SK-N-SH (cell line): ENCODE results near the gene COL4A3. TPM values are rescaled to one million over a fixed set of nuclear protein-coding genes. Genes with fewer than 3 reads are reported as not detected.

Experiments used
- CTCF ChIA-PET: fragments of 300-600, 350-600 bp; formaldehyde crosslinking; extraction: SDS; loops from one replicate; lab custom pipeline; 2021; lab: Yijun Ruan, JAX
- POLR2A ChIA-PET: fragments of 350-600 bp; sonication (Branson Sonifier 250); formaldehyde crosslinking; extraction: SDS; loops from one replicate; lab custom pipeline; 2020; ENCODE audit warnings: antibody characterized with exemption, inconsistent platforms; lab: Yijun Ruan, JAX
- DNase-seq: peaks from one replicate; pipeline ENCODE4 v3.0.0; 2012
- H2AFZ ChIP-seq: fragments of 200-600 bp; sonication (generic); 2 replicates; pipeline ENCODE4 v1.8.1; 2016; ENCODE audit warnings: antibody characterized with exemption, mild to moderate bottlenecking, low read depth
- H3F3A ChIP-seq: fragments of 200-600 bp; sonication (generic); replicated peaks from 2 replicates; pipeline ENCODE3; 2016; ENCODE audit warnings: antibody characterized with exemption, mild to moderate bottlenecking; ENCODE audit not compliant: insufficient read depth
- H3K27ac ChIP-seq, 2 experiments: fragments of 200-500 bp in 1 of 2; fragments of 200-600 bp in 1 of 2; sonication (Bioruptor generic) in 1 of 2; sonication (generic), shearing (Covaris generic) in 1 of 2; 2 replicates each; pipeline versions ENCODE4 v1.5.1 to v1.6.1; 2014 to 2016; ENCODE audit warnings: low read depth in 2 of 2, inconsistent platforms in 1 of 2, low read length in 1 of 2, mild to moderate bottlenecking in 1 of 2, mixed read lengths in 1 of 2
- H3K27me3 ChIP-seq: fragments of 200-600 bp; sonication (generic), shearing (Covaris generic); 2 replicates; pipeline ENCODE4 v1.6.1; 2016; ENCODE audit warnings: mixed run types; ENCODE audit not compliant: insufficient read depth
- H3K36me3 ChIP-seq, 2 experiments: fragments of 200-500 bp in 1 of 2; fragments of 200-600 bp in 1 of 2; sonication (Bioruptor generic) in 1 of 2; sonication (generic) in 1 of 2; replicated peaks in 1 of 2; 2 replicates each; pipeline versions ENCODE3 to v1.5.1; 2014 to 2016; ENCODE audit warnings: low read length in 1 of 2, mild to moderate bottlenecking in 1 of 2; ENCODE audit not compliant: insufficient read depth in 2 of 2, control insufficient read depth in 1 of 2
- H3K4me1 ChIP-seq, 2 experiments: fragments of 200-500 bp in 1 of 2; fragments of 200-600 bp in 1 of 2; sonication (Bioruptor generic) in 1 of 2; sonication (generic), shearing (Covaris generic) in 1 of 2; 2 replicates each; pipeline versions ENCODE4 v1.5.1 to v1.6.1; 2014 to 2016; ENCODE audit warnings: low read depth in 1 of 2, low read length in 1 of 2, mixed run types in 1 of 2; ENCODE audit not compliant: insufficient read depth in 2 of 2, control insufficient read depth in 1 of 2
- H3K4me2 ChIP-seq: fragments of 200-600 bp; sonication (generic), shearing (Covaris generic); 2 replicates; pipeline ENCODE4 v1.6.1; 2017; ENCODE audit warnings: mixed run types
- H3K4me3 ChIP-seq, 2 experiments: fragments of 200-500 bp in 1 of 2; fragments of 200-600 bp in 1 of 2; sonication (Bioruptor generic) in 1 of 2; sonication (generic), shearing (Covaris generic) in 1 of 2; 2 replicates each; pipeline versions ENCODE4 v1.5.1 to v1.8.1; 2014 to 2016; ENCODE audit warnings: low read depth in 2 of 2, inconsistent platforms in 1 of 2, low read length in 1 of 2, mild to moderate bottlenecking in 1 of 2, mixed read lengths in 1 of 2, moderate library complexity in 1 of 2
- H3K79me2 ChIP-seq: fragments of 200-600 bp; sonication (generic); 2 replicates; pipeline ENCODE4 v1.8.1; 2017; ENCODE audit warnings: mild to moderate bottlenecking; ENCODE audit not compliant: insufficient read depth
- H3K9ac ChIP-seq: fragments of 200-600 bp; sonication (generic); 2 replicates; pipeline ENCODE4 v1.6.1; 2017; ENCODE audit warnings: mixed run types
- H3K9me2 ChIP-seq: fragments of 200-600 bp; sonication (generic); 2 replicates; pipeline ENCODE4 v1.6.1; 2017; ENCODE audit warnings: mixed run types
- H3K9me3 ChIP-seq: fragments of 200-600 bp; sonication (generic); 2 replicates; pipeline ENCODE4 v1.6.1; 2017; ENCODE audit warnings: mixed run types, mild to moderate bottlenecking, moderate library complexity
- H4K20me1 ChIP-seq: fragments of 200-600 bp; sonication (generic); 2 replicates; pipeline ENCODE4 v1.6.1; 2017; ENCODE audit warnings: mild to moderate bottlenecking, mixed run types; ENCODE audit not compliant: insufficient read depth
- CHD2 ChIP-seq: fragments of 150-350 bp; IDR thresholded peaks from 2 replicates; pipeline ENCODE4 v1.6.1; 2018; ENCODE audit warnings: low read length; ENCODE audit not compliant: partially characterized antibody
- FOXM1 ChIP-seq: IDR thresholded peaks from 2 replicates; pipeline ENCODE4 v1.4.0; 2012; ENCODE audit warnings: low read depth, mild to moderate bottlenecking
- GATA2 ChIP-seq: sonication (generic); formaldehyde crosslinking; IDR thresholded peaks from 2 replicates; pipeline ENCODE4 v1.5.0; 2020; ENCODE audit warnings: mild to moderate bottlenecking, missing genetic modification reagents
- NFIC ChIP-seq: IDR thresholded peaks from 2 replicates; pipeline ENCODE4 v1.4.0; 2012; ENCODE audit warnings: borderline replicate concordance
- NRF1 ChIP-seq: IDR thresholded peaks from 2 replicates; pipeline ENCODE4 v1.6.1; 2012; ENCODE audit warnings: low read depth, mild to moderate bottlenecking, low read length
- RCOR1 ChIP-seq: fragments of 150-350 bp; IDR thresholded peaks from 2 replicates; pipeline ENCODE4 v1.6.1; 2017; ENCODE audit warnings: antibody characterized with exemption, low read length
- RFX5 ChIP-seq: IDR thresholded peaks from 2 replicates; pipeline ENCODE4 v1.6.1; 2012; ENCODE audit warnings: mild to moderate bottlenecking, improper control_type of control experiment, low read length
- SIN3A ChIP-seq: IDR thresholded peaks from 2 replicates; pipeline ENCODE4 v1.6.1; 2012; ENCODE audit warnings: low read depth, mild to moderate bottlenecking, low read length, moderate library complexity, borderline replicate concordance
- WGBS: methylation state at CpG from one replicate; pipeline ENCODE4 v1.1.6; 2017; ENCODE audit warnings: low lambda C conversion rate; 5-methylcytosine and 5-hydroxymethylcytosine counted together
- polyA plus RNA-seq, 3 experiments: library from polyadenylated mRNA; depleted of rRNA; stranded (reverse); fragments of >200 nt; gene quantifications; 2 replicates each; pipeline ENCODE4 v1.2.3, GENCODE V29; 2012
- TF ChIP-seq, protein P1 (sequence below): fragments of 150-350 bp; IDR thresholded peaks from 2 replicates; pipeline ENCODE4 v1.6.1; 2016; ENCODE audit warnings: mild to moderate bottlenecking, low read depth, low read length
- TF ChIP-seq, protein P2 (sequence below): IDR thresholded peaks from 2 replicates; pipeline ENCODE4 v1.4.0; 2012; ENCODE audit warnings: low read depth, borderline replicate concordance
- TF ChIP-seq, protein P3 (sequence below): IDR thresholded peaks from 2 replicates; pipeline ENCODE4 v1.4.0; 2012; ENCODE audit warnings: low read depth
- TF ChIP-seq, protein P4 (sequence below): IDR thresholded peaks from 2 replicates; pipeline ENCODE4 v1.6.1; 2012; ENCODE audit warnings: mild to moderate bottlenecking, low read depth, low read length, moderate library complexity

COL4A3 gene
- polyA plus RNA-seq, 1 of the 3 experiments (the other 2 are of a cell fraction), result not detected

DNA sequence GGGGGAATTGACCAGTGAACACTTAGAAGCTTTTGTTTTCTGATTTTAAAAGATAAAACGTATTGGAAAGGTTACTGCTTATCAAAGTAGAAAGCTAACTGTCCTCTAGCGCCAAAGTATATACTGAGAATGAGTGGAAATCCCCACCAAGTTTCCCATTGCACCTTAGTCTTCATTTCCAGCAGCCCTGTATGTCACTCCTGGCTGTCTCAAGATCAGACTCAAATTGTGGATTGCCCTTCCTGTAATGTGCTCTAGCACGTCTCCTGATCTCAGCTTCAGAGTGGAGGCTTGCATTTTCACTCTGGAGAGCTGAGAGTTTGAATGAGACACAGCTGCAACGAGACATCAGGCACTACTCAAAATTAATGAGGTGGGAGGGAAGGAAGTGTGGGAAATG is 187.2 kb downstream of the COL4A3 start:
- Histone ChIP-seq H3K36me3 (peaks cover 29 to 77% of the 10 kb centered on the region in 2 experiments), H3K9me3 (no peaks in the 10 kb centered on the region), H3K4me1 (no peaks in the 10 kb centered on the region), H3K27ac (no peak overlapping the region), H3K79me2 (no peaks in the 10 kb centered on the region), H3K9me2 (no peaks in the 10 kb centered on the region), H2AFZ (no peak overlapping the region), H3K9ac (no peak overlapping the region), H3K4me3 (no peak overlapping the region), H3F3A (no peaks in the 10 kb centered on the region), H3K4me2 (no peak overlapping the region), H4K20me1 (no peaks in the 10 kb centered on the region), H3K27me3 (no peaks in the 10 kb centered on the region)
- TF ChIP-seq NFIC (no peak), NRF1 (no peak), GATA2 (CRISPR knock-in tag) (no peak), RFX5 (no peak), FOXM1 (no peak), CHD2 (no peak), SIN3A (no peak), RCOR1 (no peak)
- TF ChIP-seq, protein P1, sequence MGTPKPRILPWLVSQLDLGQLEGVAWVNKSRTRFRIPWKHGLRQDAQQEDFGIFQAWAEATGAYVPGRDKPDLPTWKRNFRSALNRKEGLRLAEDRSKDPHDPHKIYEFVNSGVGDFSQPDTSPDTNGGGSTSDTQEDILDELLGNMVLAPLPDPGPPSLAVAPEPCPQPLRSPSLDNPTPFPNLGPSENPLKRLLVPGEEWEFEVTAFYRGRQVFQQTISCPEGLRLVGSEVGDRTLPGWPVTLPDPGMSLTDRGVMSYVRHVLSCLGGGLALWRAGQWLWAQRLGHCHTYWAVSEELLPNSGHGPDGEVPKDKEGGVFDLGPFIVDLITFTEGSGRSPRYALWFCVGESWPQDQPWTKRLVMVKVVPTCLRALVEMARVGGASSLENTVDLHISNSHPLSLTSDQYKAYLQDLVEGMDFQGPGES, result no peak
- TF ChIP-seq, protein P2, sequence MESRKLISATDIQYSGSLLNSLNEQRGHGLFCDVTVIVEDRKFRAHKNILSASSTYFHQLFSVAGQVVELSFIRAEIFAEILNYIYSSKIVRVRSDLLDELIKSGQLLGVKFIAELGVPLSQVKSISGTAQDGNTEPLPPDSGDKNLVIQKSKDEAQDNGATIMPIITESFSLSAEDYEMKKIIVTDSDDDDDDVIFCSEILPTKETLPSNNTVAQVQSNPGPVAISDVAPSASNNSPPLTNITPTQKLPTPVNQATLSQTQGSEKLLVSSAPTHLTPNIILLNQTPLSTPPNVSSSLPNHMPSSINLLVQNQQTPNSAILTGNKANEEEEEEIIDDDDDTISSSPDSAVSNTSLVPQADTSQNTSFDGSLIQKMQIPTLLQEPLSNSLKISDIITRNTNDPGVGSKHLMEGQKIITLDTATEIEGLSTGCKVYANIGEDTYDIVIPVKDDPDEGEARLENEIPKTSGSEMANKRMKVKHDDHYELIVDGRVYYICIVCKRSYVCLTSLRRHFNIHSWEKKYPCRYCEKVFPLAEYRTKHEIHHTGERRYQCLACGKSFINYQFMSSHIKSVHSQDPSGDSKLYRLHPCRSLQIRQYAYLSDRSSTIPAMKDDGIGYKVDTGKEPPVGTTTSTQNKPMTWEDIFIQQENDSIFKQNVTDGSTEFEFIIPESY, result no peak
- TF ChIP-seq, protein P3, sequence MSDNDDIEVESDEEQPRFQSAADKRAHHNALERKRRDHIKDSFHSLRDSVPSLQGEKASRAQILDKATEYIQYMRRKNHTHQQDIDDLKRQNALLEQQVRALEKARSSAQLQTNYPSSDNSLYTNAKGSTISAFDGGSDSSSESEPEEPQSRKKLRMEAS, result no peak
- TF ChIP-seq, protein P4, sequence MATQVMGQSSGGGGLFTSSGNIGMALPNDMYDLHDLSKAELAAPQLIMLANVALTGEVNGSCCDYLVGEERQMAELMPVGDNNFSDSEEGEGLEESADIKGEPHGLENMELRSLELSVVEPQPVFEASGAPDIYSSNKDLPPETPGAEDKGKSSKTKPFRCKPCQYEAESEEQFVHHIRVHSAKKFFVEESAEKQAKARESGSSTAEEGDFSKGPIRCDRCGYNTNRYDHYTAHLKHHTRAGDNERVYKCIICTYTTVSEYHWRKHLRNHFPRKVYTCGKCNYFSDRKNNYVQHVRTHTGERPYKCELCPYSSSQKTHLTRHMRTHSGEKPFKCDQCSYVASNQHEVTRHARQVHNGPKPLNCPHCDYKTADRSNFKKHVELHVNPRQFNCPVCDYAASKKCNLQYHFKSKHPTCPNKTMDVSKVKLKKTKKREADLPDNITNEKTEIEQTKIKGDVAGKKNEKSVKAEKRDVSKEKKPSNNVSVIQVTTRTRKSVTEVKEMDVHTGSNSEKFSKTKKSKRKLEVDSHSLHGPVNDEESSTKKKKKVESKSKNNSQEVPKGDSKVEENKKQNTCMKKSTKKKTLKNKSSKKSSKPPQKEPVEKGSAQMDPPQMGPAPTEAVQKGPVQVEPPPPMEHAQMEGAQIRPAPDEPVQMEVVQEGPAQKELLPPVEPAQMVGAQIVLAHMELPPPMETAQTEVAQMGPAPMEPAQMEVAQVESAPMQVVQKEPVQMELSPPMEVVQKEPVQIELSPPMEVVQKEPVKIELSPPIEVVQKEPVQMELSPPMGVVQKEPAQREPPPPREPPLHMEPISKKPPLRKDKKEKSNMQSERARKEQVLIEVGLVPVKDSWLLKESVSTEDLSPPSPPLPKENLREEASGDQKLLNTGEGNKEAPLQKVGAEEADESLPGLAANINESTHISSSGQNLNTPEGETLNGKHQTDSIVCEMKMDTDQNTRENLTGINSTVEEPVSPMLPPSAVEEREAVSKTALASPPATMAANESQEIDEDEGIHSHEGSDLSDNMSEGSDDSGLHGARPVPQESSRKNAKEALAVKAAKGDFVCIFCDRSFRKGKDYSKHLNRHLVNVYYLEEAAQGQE, result no peak
- 92% methylated on average over 4 of the region's 4 CpGs for WGBS
- no peak for DNase-seq
- POLR2A ChIA-PET, result no interaction called here
- CTCF ChIA-PET, result no interaction called here
